CD14-positive monocyte (primary cell): ENCODE results near the gene RASD2. TPM values are rescaled to one million over a fixed set of nuclear protein-coding genes. Genes with fewer than 3 reads are reported as not detected.

Experiments used
- DNase-seq, 3 donors: peaks; one replicate each; pipeline ENCODE4 v3.0.0-alpha.2; 2011 to 2022
- H2AFZ ChIP-seq: 2 replicates; pipeline ENCODE4 v1.6.0; 2012; ENCODE audit warnings: mild to moderate bottlenecking, low read depth, low read length, inconsistent platforms; ENCODE audit not compliant: insufficient read depth, poor library complexity, severe bottlenecking
- H3K27ac ChIP-seq, 2 donors: 1 replicate in 1 of 2; 2 replicates in 1 of 2; pipeline ENCODE4 v1.5.1; 2012 to 2013; ENCODE audit warnings: low read length in 2 of 2, control low read depth in 1 of 2, inconsistent platforms in 1 of 2, low read depth in 1 of 2, mild to moderate bottlenecking in 1 of 2
- H3K27me3 ChIP-seq, 2 donors: one replicate each; pipeline versions ENCODE4 v1.6.0 to v1.6.1; 2011 to 2013; ENCODE audit warnings: low read length in 2 of 2; ENCODE audit not compliant: control insufficient read depth in 2 of 2, insufficient read depth in 2 of 2
- H3K36me3 ChIP-seq, 2 donors: replicated peaks in 1 of 2; 1 replicate in 1 of 2; 2 replicates in 1 of 2; pipeline versions ENCODE4 v1.5.1 to v1.6.1; 2012 to 2013; ENCODE audit warnings: low read length in 2 of 2, control low read depth in 1 of 2, inconsistent platforms in 1 of 2, mild to moderate bottlenecking in 1 of 2; ENCODE audit not compliant: insufficient read depth in 2 of 2, control insufficient read depth in 1 of 2
- H3K4me1 ChIP-seq, 2 donors: 1 replicate in 1 of 2; 2 replicates in 1 of 2; pipeline versions ENCODE4 v1.5.1 to v1.6.1; 2012 to 2013; ENCODE audit warnings: low read length in 2 of 2, control low read depth in 1 of 2, inconsistent platforms in 1 of 2, mild to moderate bottlenecking in 1 of 2, moderate library complexity in 1 of 2; ENCODE audit not compliant: insufficient read depth in 2 of 2, control insufficient read depth in 1 of 2
- H3K4me2 ChIP-seq: replicated peaks from 2 replicates; pipeline ENCODE3; 2012; ENCODE audit warnings: low read length, moderate library complexity, mild to moderate bottlenecking; ENCODE audit not compliant: poor library complexity, severe bottlenecking; ENCODE audit errors: extremely low read depth
- H3K4me3 ChIP-seq, 3 experiments: fragments of 200-600 bp in 1 of 3; sonication (generic) in 1 of 3; replicated peaks in 1 of 3; 1 replicate in 2 of 3; 2 replicates in 1 of 3; pipeline ENCODE4 v1.5.1; 2011 to 2013; ENCODE audit warnings: low read length in 3 of 3, mild to moderate bottlenecking in 3 of 3, control low read depth in 2 of 3, low read depth in 2 of 3, inconsistent platforms in 1 of 3, moderate library complexity in 1 of 3
- H3K79me2 ChIP-seq: 2 replicates; pipeline ENCODE4 v1.6.0; 2012; ENCODE audit warnings: mild to moderate bottlenecking, control low read depth, inconsistent platforms, low read length, moderate library complexity; ENCODE audit not compliant: insufficient read depth
- H3K9ac ChIP-seq: 2 replicates; pipeline ENCODE4 v1.6.0; 2017; ENCODE audit warnings: low read length, mild to moderate bottlenecking; ENCODE audit not compliant: insufficient read depth, poor library complexity, severe bottlenecking
- H3K9me3 ChIP-seq, 2 donors: replicated peaks in 1 of 2; 1 replicate in 1 of 2; 2 replicates in 1 of 2; pipeline versions ENCODE4 v1.5.1 to v1.6.1; 2012 to 2013; ENCODE audit warnings: low read length in 2 of 2, control low read depth in 1 of 2; ENCODE audit not compliant: control insufficient read depth in 1 of 2, insufficient read depth in 1 of 2
- H4K20me1 ChIP-seq: 2 replicates; pipeline ENCODE4 v1.6.0; 2012; ENCODE audit warnings: mild to moderate bottlenecking, low read length, control low read depth, moderate library complexity; ENCODE audit not compliant: insufficient read depth
- H3K27ac Mint-ChIP-seq, 7 donors: one replicate each; pipeline ENCODE4 v1.8.0; 2020; ENCODE audit warnings: mild to moderate bottlenecking in 7 of 7, mixed read lengths in 7 of 7, moderate library complexity in 6 of 7, inconsistent platforms in 2 of 7
- H3K27me3 Mint-ChIP-seq, 3 donors: one replicate each; pipeline ENCODE4 v1.8.0; 2021 to 2022; ENCODE audit warnings: low read depth in 3 of 3, mild to moderate bottlenecking in 3 of 3, mixed read lengths in 3 of 3, moderate library complexity in 3 of 3, inconsistent platforms in 1 of 3
- H3K36me3 Mint-ChIP-seq, 2 donors: one replicate each; pipeline ENCODE4 v1.8.0; 2020; ENCODE audit warnings: mixed read lengths in 2 of 2, inconsistent platforms in 1 of 2, mild to moderate bottlenecking in 1 of 2
- H3K4me1 Mint-ChIP-seq: one replicate; pipeline ENCODE4 v1.8.0; 2020; ENCODE audit warnings: mild to moderate bottlenecking, mixed read lengths
- H3K4me3 Mint-ChIP-seq, 2 donors: one replicate each; pipeline ENCODE4 v1.8.0; 2020; ENCODE audit warnings: mild to moderate bottlenecking in 2 of 2, mixed read lengths in 2 of 2, moderate library complexity in 1 of 2
- H3K9me3 Mint-ChIP-seq, 7 donors: one replicate each; pipeline ENCODE4 v1.8.0; 2020 to 2022; ENCODE audit warnings: mixed read lengths in 7 of 7, mild to moderate bottlenecking in 6 of 7, moderate library complexity in 6 of 7, inconsistent platforms in 2 of 7
- WGBS: methylation state at CpG from one replicate; pipeline ENCODE4 v1.1.5; 2013; ENCODE audit warnings: missing lambda C conversion rate; ENCODE audit not compliant: insufficient coverage; 5-methylcytosine and 5-hydroxymethylcytosine counted together
- intact Hi-C, 2 donors: fragments of 100-400 bp; cut with micrococcal nuclease; formaldehyde crosslinking; loops; one replicate each; pipeline versions ENCODE4 v1.15.0 to v1.15.1; 2023
- polyA plus RNA-seq, 3 donors: library from polyadenylated mRNA; depleted of rRNA in 1 of 3; unstranded in 2 of 3; stranded (reverse) in 1 of 3; fragments of 300-500 nt in 2 of 3; fragments of >200 nt in 1 of 3; fragmentation: Illumina TruSeq in 2 of 3; gene quantifications; 1 replicate in 2 of 3; 2 replicates in 1 of 3; pipeline ENCODE4 v1.2.3, GENCODE V29; 2012 to 2021
- TF ChIP-seq, protein P1 (sequence below): fragments of 200-600 bp; IDR thresholded peaks from one replicate; pipeline ENCODE4 v1.8.0; 2022; ENCODE audit warnings: antibody characterized with exemption, mild to moderate bottlenecking

The RASD2 gene
- polyA plus RNA-seq, 3 donors, result 0.29 TPM; not detected in 2

DNA sequence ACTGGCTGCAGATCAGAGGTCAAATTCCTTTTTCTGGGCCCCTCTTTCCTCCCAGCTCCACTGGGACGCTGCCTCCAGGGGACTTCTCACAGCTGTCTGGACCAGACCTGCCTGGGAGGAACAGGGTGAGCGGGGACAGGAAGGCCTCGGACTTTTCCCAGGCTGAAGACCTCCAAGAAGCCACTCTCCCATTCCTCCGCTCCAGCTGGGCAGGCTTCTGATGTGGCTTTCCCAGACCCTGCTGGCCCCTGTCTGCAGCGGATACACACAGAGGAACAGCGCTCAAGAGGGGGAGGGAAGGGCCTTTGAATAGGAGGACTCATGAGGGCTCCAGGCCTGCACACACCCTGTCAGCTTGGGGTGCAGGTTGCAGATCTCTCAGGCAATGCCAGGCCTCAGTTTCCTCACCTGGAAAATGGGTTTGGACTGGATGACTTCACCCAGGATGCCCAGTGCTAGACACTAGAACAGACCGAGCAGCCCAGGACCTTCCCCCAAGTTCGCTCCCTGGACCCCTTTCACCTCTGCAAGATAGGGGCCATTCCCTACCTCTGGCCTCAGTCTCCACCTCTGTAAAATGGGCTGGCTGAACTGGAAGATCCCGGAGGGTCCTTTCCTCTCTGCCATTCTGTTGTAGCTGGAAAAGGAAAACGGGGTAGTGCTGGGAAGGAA is 39.9 kb downstream of the RASD2 start:
- H3K27ac Mint-ChIP-seq, result no peak overlapping the region
- no peak overlapping the region for H2AFZ ChIP-seq
- no peaks in the 10 kb centered on the region for H3K36me3 ChIP-seq
- no peak overlapping the region for H3K27ac ChIP-seq
- H3K4me1 ChIP-seq, result no peaks in the 10 kb centered on the region
- no peaks in the 10 kb centered on the region for H3K36me3 Mint-ChIP-seq
- H3K9me3 Mint-ChIP-seq, result peaks cover 0 to 1% (median 0%) of the 10 kb centered on the region in 7 donors
- 97% methylated on average over 6 of the region's 10 CpGs for WGBS
- no peak for DNase-seq
- peaks cover 3% of the 10 kb centered on the region for H3K4me1 Mint-ChIP-seq
- H3K9ac ChIP-seq, result no peak overlapping the region
- no peaks in the 10 kb centered on the region for H4K20me1 ChIP-seq
- H3K4me2 ChIP-seq, result no peak overlapping the region
- intact Hi-C loops, result loop anchor here (5.0 kb wide), 3 partner anchors 42 to 228 kb away; no protein-coding TSS in a partner anchor
- no peaks in the 10 kb centered on the region for H3K79me2 ChIP-seq
- TF ChIP-seq, protein P1, sequence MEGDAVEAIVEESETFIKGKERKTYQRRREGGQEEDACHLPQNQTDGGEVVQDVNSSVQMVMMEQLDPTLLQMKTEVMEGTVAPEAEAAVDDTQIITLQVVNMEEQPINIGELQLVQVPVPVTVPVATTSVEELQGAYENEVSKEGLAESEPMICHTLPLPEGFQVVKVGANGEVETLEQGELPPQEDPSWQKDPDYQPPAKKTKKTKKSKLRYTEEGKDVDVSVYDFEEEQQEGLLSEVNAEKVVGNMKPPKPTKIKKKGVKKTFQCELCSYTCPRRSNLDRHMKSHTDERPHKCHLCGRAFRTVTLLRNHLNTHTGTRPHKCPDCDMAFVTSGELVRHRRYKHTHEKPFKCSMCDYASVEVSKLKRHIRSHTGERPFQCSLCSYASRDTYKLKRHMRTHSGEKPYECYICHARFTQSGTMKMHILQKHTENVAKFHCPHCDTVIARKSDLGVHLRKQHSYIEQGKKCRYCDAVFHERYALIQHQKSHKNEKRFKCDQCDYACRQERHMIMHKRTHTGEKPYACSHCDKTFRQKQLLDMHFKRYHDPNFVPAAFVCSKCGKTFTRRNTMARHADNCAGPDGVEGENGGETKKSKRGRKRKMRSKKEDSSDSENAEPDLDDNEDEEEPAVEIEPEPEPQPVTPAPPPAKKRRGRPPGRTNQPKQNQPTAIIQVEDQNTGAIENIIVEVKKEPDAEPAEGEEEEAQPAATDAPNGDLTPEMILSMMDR, result no peak
- no peaks in the 10 kb centered on the region for H3K9me3 ChIP-seq
- H3K27me3 Mint-ChIP-seq, result peaks cover 5 to 13% (median 6%) of the 10 kb centered on the region in 3 donors
- no peaks in the 10 kb centered on the region for H3K27me3 ChIP-seq
- no peak overlapping the region for H3K4me3 ChIP-seq
- no peak overlapping the region for H3K4me3 Mint-ChIP-seq

DNA sequence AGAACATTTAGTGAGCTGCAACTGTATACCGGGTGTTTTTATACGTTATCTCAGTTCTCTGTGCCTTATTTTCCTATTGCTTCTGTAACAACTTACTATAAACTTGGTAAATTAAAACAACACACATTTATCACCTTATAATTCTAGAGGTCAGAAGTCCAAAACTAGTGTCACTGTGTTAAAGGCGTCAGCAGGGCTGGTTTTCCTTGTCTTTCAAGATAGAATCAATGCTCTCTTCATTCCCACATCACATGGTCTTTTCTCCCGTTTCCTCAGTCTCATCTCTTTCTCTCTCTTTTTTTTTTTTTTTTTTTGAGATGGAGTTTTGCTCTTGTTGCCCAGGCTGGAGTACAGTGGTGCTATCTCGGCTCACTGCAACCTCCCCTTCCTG is 40.4 kb downstream of the RASD2 start:
- Mint-ChIP-seq H3K27me3 (peaks cover 4 to 11% (median 6%) of the 10 kb centered on the region in 3 donors), H3K4me3 (no peak overlapping the region), H3K27ac (no peak overlapping the region), H3K9me3 (peaks cover 0 to 1% (median 0%) of the 10 kb centered on the region in 7 donors), H3K36me3 (no peaks in the 10 kb centered on the region), H3K4me1 (peaks cover 3% of the 10 kb centered on the region)
- H3K4me1 ChIP-seq, result no peaks in the 10 kb centered on the region
- no peaks in the 10 kb centered on the region for H3K9me3 ChIP-seq
- WGBS, result no CpG with 5 or more reads among the region's 5 CpGs
- no peaks in the 10 kb centered on the region for H3K79me2 ChIP-seq
- H3K4me2 ChIP-seq, result no peak overlapping the region
- no peak for DNase-seq
- no peak overlapping the region for H3K27ac ChIP-seq
- H3K9ac ChIP-seq, result no peak overlapping the region
- no peaks in the 10 kb centered on the region for H4K20me1 ChIP-seq
- H3K4me3 ChIP-seq, result no peak overlapping the region
- no peak overlapping the region for H2AFZ ChIP-seq
- TF ChIP-seq, protein P1, result no peak
- H3K27me3 ChIP-seq, result no peaks in the 10 kb centered on the region
- no peaks in the 10 kb centered on the region for H3K36me3 ChIP-seq
- intact Hi-C loops, result loop anchor here (5.0 kb wide), 3 partner anchors 41 to 229 kb away; no protein-coding TSS in a partner anchor
